Caco-2 (cell line): ENCODE data around the gene CCR3. TPM values are rescaled to one million over a fixed set of nuclear protein-coding genes. Genes with fewer than 3 reads are reported as not detected.

Source experiments
- BruUV-seq: library from RNA; stranded (reverse); fragments of 400-500 nt; replicated peaks from 2 replicates; lab custom pipeline; 2021; lab: Mats Ljungman, UMichigan
- CTCF ChIA-PET: fragments of 300-600 bp; sonication (Branson Sonifier 250); formaldehyde crosslinking; loops from one replicate; lab custom pipeline; 2022; ENCODE audit warnings: antibody characterized with exemption; lab: Charles Lee
- POLR2A ChIA-PET: fragments of 300-600 bp; sonication (Branson Sonifier 250); formaldehyde crosslinking; loops from one replicate; lab custom pipeline; 2022; ENCODE audit warnings: antibody characterized with exemption; lab: Charles Lee
- DNase-seq, 2 experiments: peaks; one replicate each; pipeline versions ENCODE4 v3.0.0 to v3.0.0-alpha.2; 2020 to 2022
- H3K27me3 ChIP-seq: replicated peaks from 2 replicates; pipeline ENCODE4 v1.6.0; 2011; ENCODE audit warnings: low read length; ENCODE audit not compliant: control insufficient read depth, insufficient read depth
- H3K36me3 ChIP-seq: 2 replicates; pipeline ENCODE4 v1.5.1; 2011; ENCODE audit warnings: low read length; ENCODE audit not compliant: control insufficient read depth, insufficient read depth
- H3K4me1 ChIP-seq: fragments of 250-450 bp; sonication (Bioruptor Pico); 2 replicates; pipeline ENCODE4 v1.5.1; 2020; ENCODE audit warnings: mild to moderate bottlenecking
- H3K4me3 ChIP-seq: 2 replicates; pipeline ENCODE4 v1.5.1; 2011; ENCODE audit warnings: low read depth, mild to moderate bottlenecking, control low read depth, low read length
- H3K9me3 ChIP-seq: fragments of 250-450 bp; sonication (Bioruptor Pico); 2 replicates; pipeline ENCODE4 v1.5.1; 2020; ENCODE audit warnings: mild to moderate bottlenecking, moderate library complexity
- H3K27ac Mint-ChIP-seq: one replicate; pipeline ENCODE4 v1.8.0; 2022; ENCODE audit warnings: mixed read lengths; ENCODE audit not compliant: unreplicated experiment
- H3K27me3 Mint-ChIP-seq: one replicate; pipeline ENCODE4 v1.8.0; 2022; ENCODE audit warnings: mixed read lengths; ENCODE audit not compliant: insufficient read depth, unreplicated experiment
- H3K36me3 Mint-ChIP-seq: one replicate; pipeline ENCODE4 v1.8.0; 2022; ENCODE audit warnings: mild to moderate bottlenecking, mixed read lengths; ENCODE audit not compliant: insufficient read depth, unreplicated experiment
- H3K4me1 Mint-ChIP-seq: one replicate; pipeline ENCODE4 v1.8.0; 2022; ENCODE audit warnings: low read depth, mixed read lengths; ENCODE audit not compliant: unreplicated experiment
- H3K4me3 Mint-ChIP-seq: one replicate; pipeline ENCODE4 v1.8.0; 2022; ENCODE audit warnings: mild to moderate bottlenecking, moderate library complexity, mixed read lengths; ENCODE audit not compliant: unreplicated experiment
- H3K9me3 Mint-ChIP-seq: one replicate; pipeline ENCODE4 v1.8.0; 2022; ENCODE audit warnings: mixed read lengths; ENCODE audit not compliant: unreplicated experiment
- CTCF ChIP-seq, 2 experiments: fragments of 200-600 bp in 1 of 2; IDR thresholded peaks; 1 replicate in 1 of 2; 2 replicates in 1 of 2; pipeline versions ENCODE4 v1.5.1 to v1.8.0; 2011 to 2022; ENCODE audit warnings: antibody characterized with exemption in 1 of 2, control low read depth in 1 of 2, inconsistent platforms in 1 of 2, low read depth in 1 of 2, low read length in 1 of 2, mild to moderate bottlenecking in 1 of 2, moderate library complexity in 1 of 2; ENCODE audit not compliant: insufficient read depth in 1 of 2, severe bottlenecking in 1 of 2, unreplicated experiment in 1 of 2
- intact Hi-C: fragments of 100-400 bp; cut with micrococcal nuclease; formaldehyde crosslinking; loops from one replicate; pipeline ENCODE4 v1.10.0; 2022; ENCODE audit not compliant: unreplicated experiment
- total RNA-seq: library from RNA; stranded (reverse); gene quantifications from 2 replicates; pipeline ENCODE4 v1.2.3, GENCODE V29; 2022

Gene CCR3
- total RNA-seq, 1 experiment from 2014 or later: 0.64 TPM

- no peak for DNase-seq
- Histone ChIP-seq H3K36me3 (no peaks in the 10 kb centered on the region), H3K4me3 (no peak overlapping the region), H3K27me3 (no peaks in the 10 kb centered on the region), H3K4me1 (no peaks in the 10 kb centered on the region), H3K9me3 (no peaks in the 10 kb centered on the region)
- POLR2A ChIA-PET: no interaction called here
- Mint-ChIP-seq H3K36me3 (no peaks in the 10 kb centered on the region), H3K27me3 (peaks cover 3% of the 10 kb centered on the region), H3K9me3 (no peaks in the 10 kb centered on the region), H3K4me1 (no peaks in the 10 kb centered on the region), H3K4me3 (no peak overlapping the region), H3K27ac (no peak overlapping the region)
- CTCF ChIA-PET: no interaction called here
- no peak for TF ChIP-seq CTCF (IDR thresholded peaks at IDR 0.05; ENCODE audit: insufficient read depth in 1 of 2, low read depth in 1 of 2, low read length in 1 of 2, severe bottlenecking in 1 of 2, unreplicated experiment in 1 of 2)
- no TSS peak for BruUV-seq
- intact Hi-C loops: no loop called here
Measured at GRCh38 chr3:46236294-46237054, 5.8 kb upstream of the CCR3 start.

DNA sequence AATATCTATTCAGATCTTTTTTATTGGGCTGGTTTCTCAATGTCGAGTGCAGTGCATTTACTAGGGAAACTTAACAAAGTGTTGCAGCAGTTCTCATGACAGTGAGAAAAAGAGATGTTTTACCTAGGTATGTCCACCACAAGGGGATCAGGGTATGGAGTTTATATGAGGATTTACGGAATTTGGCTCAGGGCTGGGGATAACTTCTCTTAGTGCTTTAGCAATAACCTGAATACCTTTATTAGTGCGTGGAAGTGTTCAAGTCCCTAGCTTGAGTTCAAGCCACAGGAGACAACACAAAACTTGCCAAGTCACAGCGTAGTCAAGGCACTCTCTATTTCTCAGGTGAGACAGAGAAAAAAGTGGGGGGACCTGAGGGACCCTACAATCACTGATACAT lies 3.9 kb upstream of the CCR3 start:
- CTCF ChIA-PET: no interaction called here

DNA sequence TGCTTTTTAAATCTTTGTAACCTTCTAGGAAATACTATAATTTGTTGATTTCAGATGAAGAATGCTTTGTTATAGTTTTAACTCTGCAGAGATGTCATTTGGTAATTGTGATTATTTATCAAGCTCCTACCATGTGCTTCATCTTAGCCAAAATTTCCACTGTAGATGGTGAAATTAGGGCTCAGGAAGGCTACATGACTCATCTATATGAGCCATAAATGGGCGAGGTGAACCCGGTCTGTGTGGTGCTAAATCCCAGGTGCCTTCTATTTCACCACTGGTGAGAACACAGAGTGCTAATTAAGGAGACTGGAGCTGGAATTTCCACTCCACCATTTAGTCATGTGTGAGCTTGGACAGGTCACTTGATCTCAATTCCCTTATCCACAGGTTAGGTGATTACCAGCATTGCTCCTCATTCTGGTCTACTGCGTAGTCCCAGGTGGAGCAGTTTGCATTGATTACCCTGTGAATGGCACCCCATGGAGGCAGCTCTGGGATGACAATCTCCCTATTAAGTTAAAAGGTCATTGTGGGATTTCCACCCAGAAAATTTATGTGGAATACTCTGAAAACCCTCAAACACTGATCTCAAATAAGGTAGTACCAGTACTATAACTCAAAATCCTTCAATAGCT lies 2.8 kb upstream of the CCR3 start:
- intact Hi-C loops: no loop called here
- TF ChIP-seq CTCF (IDR thresholded peaks at IDR 0.05; ENCODE audit: insufficient read depth in 1 of 2, low read depth in 1 of 2, low read length in 1 of 2, severe bottlenecking in 1 of 2, unreplicated experiment in 1 of 2): no peak
- ChIA-PET POLR2A (no interaction called here), CTCF (interaction anchor here (0.8 kb wide), 1 partner anchor 160 kb away, joined by 3 read pairs; no protein-coding TSS in a partner anchor)
- Histone ChIP-seq H3K4me1 (no peaks in the 10 kb centered on the region), H3K4me3 (no peak overlapping the region), H3K27me3 (no peaks in the 10 kb centered on the region), H3K36me3 (no peaks in the 10 kb centered on the region), H3K9me3 (no peaks in the 10 kb centered on the region)
- H3K4me1 Mint-ChIP-seq: no peaks in the 10 kb centered on the region
- no peaks in the 10 kb centered on the region for H3K36me3 Mint-ChIP-seq
- no peak for DNase-seq
- no peak overlapping the region for H3K27ac Mint-ChIP-seq
- no peak overlapping the region for H3K4me3 Mint-ChIP-seq
- peaks cover 3% of the 10 kb centered on the region for H3K27me3 Mint-ChIP-seq
- no TSS peak for BruUV-seq
- no peaks in the 10 kb centered on the region for H3K9me3 Mint-ChIP-seq

More for the DNA sequence above, 3.9 kb upstream of the CCR3 start:
- Histone ChIP-seq H3K4me3 (no peak overlapping the region), H3K9me3 (no peaks in the 10 kb centered on the region), H3K36me3 (no peaks in the 10 kb centered on the region), H3K4me1 (no peaks in the 10 kb centered on the region), H3K27me3 (no peaks in the 10 kb centered on the region)
- Mint-ChIP-seq H3K4me1 (no peaks in the 10 kb centered on the region), H3K9me3 (no peaks in the 10 kb centered on the region), H3K4me3 (no peak overlapping the region), H3K27ac (no peak overlapping the region), H3K27me3 (peaks cover 3% of the 10 kb centered on the region), H3K36me3 (no peaks in the 10 kb centered on the region)
- intact Hi-C loops: no loop called here
- BruUV-seq: no TSS peak
- POLR2A ChIA-PET: no interaction called here
- TF ChIP-seq CTCF (IDR thresholded peaks at IDR 0.05; ENCODE audit: insufficient read depth in 1 of 2, low read depth in 1 of 2, low read length in 1 of 2, severe bottlenecking in 1 of 2, unreplicated experiment in 1 of 2): no peak
- DNase-seq: no peak
